Mesenchymal stem cell (in vitro differentiated cells and primary cell): ENCODE data around the gene CCDC38.

Source experiments
- DNase-seq: peaks from one replicate; pipeline ENCODE4 v3.0.0-alpha.2; 2013
- H2AFZ ChIP-seq: one replicate; pipeline ENCODE4 v1.6.1; 2013; ENCODE audit warnings: low read depth, mild to moderate bottlenecking, control low read depth, inconsistent platforms, low read length, moderate library complexity
- H2AK5ac ChIP-seq: 2 replicates; pipeline ENCODE4 v1.6.1; 2013; ENCODE audit warnings: low read length, moderate library complexity, mild to moderate bottlenecking, inconsistent platforms; ENCODE audit not compliant: severe bottlenecking
- H2BK120ac ChIP-seq: one replicate; pipeline ENCODE4 v1.6.1; 2013; ENCODE audit warnings: low read depth, mild to moderate bottlenecking, inconsistent platforms, low read length, moderate library complexity
- H2BK12ac ChIP-seq, 2 experiments: one replicate each; pipeline ENCODE4 v1.6.1; 2013; ENCODE audit warnings: inconsistent platforms in 2 of 2, low read length in 2 of 2, mild to moderate bottlenecking in 2 of 2, moderate library complexity in 2 of 2, control low read depth in 1 of 2
- H2BK15ac ChIP-seq: one replicate; pipeline ENCODE4 v1.6.1; 2013; ENCODE audit warnings: mild to moderate bottlenecking, low read depth, inconsistent platforms; ENCODE audit not compliant: poor library complexity, severe bottlenecking
- H2BK5ac ChIP-seq: 2 replicates; pipeline ENCODE4 v1.6.1; 2013; ENCODE audit warnings: low read depth, mild to moderate bottlenecking, low read length, control low read depth, inconsistent platforms; ENCODE audit not compliant: poor library complexity, severe bottlenecking
- H3K14ac ChIP-seq, 2 experiments: one replicate each; pipeline ENCODE4 v1.6.1; 2013; ENCODE audit warnings: inconsistent platforms in 2 of 2, low read length in 2 of 2, control low read depth in 1 of 2, mild to moderate bottlenecking in 1 of 2, moderate library complexity in 1 of 2
- H3K18ac ChIP-seq, 2 experiments: one replicate each; pipeline ENCODE4 v1.6.1; 2013; ENCODE audit warnings: inconsistent platforms in 2 of 2, low read length in 2 of 2, control low read depth in 1 of 2, low read depth in 1 of 2, mild to moderate bottlenecking in 1 of 2
- H3K23ac ChIP-seq, 2 experiments: one replicate each; pipeline ENCODE4 v1.6.1; 2013; ENCODE audit warnings: inconsistent platforms in 2 of 2, low read length in 2 of 2, mild to moderate bottlenecking in 2 of 2, moderate library complexity in 2 of 2, control low read depth in 1 of 2
- H3K27ac ChIP-seq: 2 replicates; pipeline ENCODE4 v1.5.1; 2013; ENCODE audit warnings: mild to moderate bottlenecking, moderate library complexity, low read length, control low read depth, inconsistent platforms; ENCODE audit not compliant: poor library complexity, severe bottlenecking
- H3K27me3 ChIP-seq, 2 experiments: 2 replicates each; pipeline versions ENCODE4 v1.6.1 to v1.7.0; 2013; ENCODE audit warnings: low read length in 2 of 2, mild to moderate bottlenecking in 2 of 2, moderate library complexity in 2 of 2, control low read depth in 1 of 2, inconsistent platforms in 1 of 2; ENCODE audit not compliant: control insufficient read depth in 1 of 2, insufficient read depth in 1 of 2
- H3K36me3 ChIP-seq, 2 experiments: 2 replicates each; pipeline versions ENCODE4 v1.6.1 to v1.7.0; 2013; ENCODE audit warnings: low read length in 2 of 2, control low read depth in 1 of 2, inconsistent platforms in 1 of 2, low read depth in 1 of 2, mild to moderate bottlenecking in 1 of 2; ENCODE audit not compliant: insufficient read depth in 2 of 2, control insufficient read depth in 1 of 2
- H3K4ac ChIP-seq, 2 experiments: one replicate each; pipeline ENCODE4 v1.6.1; 2013; ENCODE audit warnings: inconsistent platforms in 2 of 2, low read length in 2 of 2, mild to moderate bottlenecking in 2 of 2, moderate library complexity in 2 of 2, control low read depth in 1 of 2, low read depth in 1 of 2
- H3K4me1 ChIP-seq: 2 replicates; pipeline ENCODE4 v1.6.1; 2013; ENCODE audit warnings: low read depth, low read length, control low read depth; ENCODE audit not compliant: control insufficient read depth, insufficient read depth
- H3K4me2 ChIP-seq: 2 replicates; pipeline ENCODE4 v1.6.1; 2013; ENCODE audit warnings: low read length, mild to moderate bottlenecking, inconsistent platforms; ENCODE audit not compliant: poor library complexity, severe bottlenecking
- H3K4me3 ChIP-seq, 2 experiments: 2 replicates each; pipeline versions ENCODE4 v1.5.1 to v1.7.0; 2013; ENCODE audit warnings: low read length in 2 of 2, mild to moderate bottlenecking in 2 of 2, control low read depth in 1 of 2, low read depth in 1 of 2; ENCODE audit not compliant: insufficient read depth in 1 of 2
- H3K79me1 ChIP-seq: replicated peaks from 2 replicates; pipeline ENCODE4 v1.6.1; 2013; ENCODE audit warnings: mild to moderate bottlenecking, control low read depth, low read length, inconsistent platforms; ENCODE audit not compliant: poor library complexity, severe bottlenecking
- H3K9ac ChIP-seq: 2 replicates; pipeline ENCODE4 v1.7.0; 2013; ENCODE audit warnings: mild to moderate bottlenecking, low read length, moderate library complexity
- H3K9me3 ChIP-seq: 2 replicates; pipeline ENCODE4 v1.7.0; 2013; ENCODE audit warnings: mild to moderate bottlenecking, low read length; ENCODE audit not compliant: control insufficient read depth
- H4K8ac ChIP-seq: one replicate; pipeline ENCODE4 v1.6.1; 2013; ENCODE audit warnings: inconsistent platforms, mild to moderate bottlenecking, low read length, moderate library complexity
- H4K91ac ChIP-seq: one replicate; pipeline ENCODE4 v1.6.1; 2013; ENCODE audit warnings: mild to moderate bottlenecking, low read length, inconsistent platforms
- WGBS: methylation state at CpG from one replicate; pipeline ENCODE4 v1.1.7; 2013; ENCODE audit warnings: mixed read lengths; 5-methylcytosine and 5-hydroxymethylcytosine counted together

CCDC38 gene

DNA sequence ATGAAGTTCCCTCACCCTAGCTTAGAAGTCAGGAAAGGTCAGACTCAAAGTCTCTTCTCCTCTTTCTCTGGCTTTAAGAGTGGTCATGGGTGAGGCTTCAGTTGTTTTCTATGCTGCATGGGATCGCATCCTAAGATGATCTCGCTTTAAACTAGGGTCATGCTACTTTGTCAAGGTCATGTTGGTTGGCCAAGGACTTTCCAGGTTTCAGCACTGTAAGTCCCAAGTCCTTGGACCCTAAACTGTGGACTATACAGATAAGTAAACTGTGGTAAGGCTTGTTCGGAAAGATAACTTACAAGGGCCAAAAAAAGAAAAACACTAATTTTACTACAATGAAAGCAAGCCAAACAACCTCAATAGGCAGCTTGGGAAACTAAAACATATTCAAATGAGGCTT lies 36.4 kb upstream of the CCDC38 start:
- Histone ChIP-seq H2AFZ (no peak overlapping the region), H2BK15ac (no peak overlapping the region), H3K14ac (no peak overlapping the region), H2BK5ac (no peak overlapping the region), H3K27me3 (no peaks in the 10 kb centered on the region), H2AK5ac (no peak overlapping the region), H3K36me3 (no peaks in the 10 kb centered on the region), H3K9ac (no peak overlapping the region), H3K18ac (no peak overlapping the region), H3K4ac (no peak overlapping the region), H4K8ac (no peak overlapping the region), H4K91ac (no peak overlapping the region), H3K23ac (no peak overlapping the region), H2BK120ac (no peak overlapping the region), H3K4me1 (no peaks in the 10 kb centered on the region), H2BK12ac (no peak overlapping the region), H3K4me2 (no peak overlapping the region), H3K4me3 (no peak overlapping the region), H3K9me3 (no peaks in the 10 kb centered on the region), H3K79me1 (no peaks in the 10 kb centered on the region), H3K27ac (no peak overlapping the region)
- DNase-seq: no peak
- 98% methylated on average over 3 of the region's 3 CpGs for WGBS

DNA sequence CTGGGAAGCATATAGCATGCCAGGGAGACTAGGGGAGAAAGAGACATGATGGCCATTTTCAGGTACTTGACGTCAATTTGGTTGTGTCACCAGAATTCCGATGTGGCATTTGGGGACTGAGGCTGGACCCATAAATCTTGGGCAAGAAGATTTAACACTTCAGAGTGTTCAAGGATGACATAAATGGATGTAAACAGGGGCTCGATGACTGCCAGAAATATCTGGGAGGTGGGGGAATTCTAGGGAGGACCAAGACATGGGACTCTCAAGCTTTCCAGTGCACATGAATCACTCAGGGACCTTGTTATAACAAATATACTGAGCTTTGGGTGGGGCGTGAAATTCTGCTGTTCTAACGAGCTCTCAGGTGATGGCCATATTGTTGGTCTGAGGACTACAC lies 35.9 kb upstream of the CCDC38 start:
- H2BK120ac ChIP-seq: no peak overlapping the region
- no peak overlapping the region for H4K8ac ChIP-seq
- H3K9ac ChIP-seq: no peak overlapping the region
- no peak overlapping the region for H3K27ac ChIP-seq
- no peak overlapping the region for H4K91ac ChIP-seq
- H3K4me3 ChIP-seq: no peak overlapping the region
- H2AFZ ChIP-seq: no peak overlapping the region
- H2BK15ac ChIP-seq: no peak overlapping the region
- WGBS: 90% methylated on average over 5 of the region's 5 CpGs
- H3K79me1 ChIP-seq: no peaks in the 10 kb centered on the region
- DNase-seq: no peak
- H3K36me3 ChIP-seq: no peaks in the 10 kb centered on the region
- H2BK12ac ChIP-seq: no peak overlapping the region
- H3K23ac ChIP-seq: no peak overlapping the region
- no peak overlapping the region for H2BK5ac ChIP-seq
- no peaks in the 10 kb centered on the region for H3K27me3 ChIP-seq
- H3K4me1 ChIP-seq: no peaks in the 10 kb centered on the region
- H3K4me2 ChIP-seq: no peak overlapping the region
- H3K18ac ChIP-seq: no peak overlapping the region
- H3K4ac ChIP-seq: no peak overlapping the region
- no peaks in the 10 kb centered on the region for H3K9me3 ChIP-seq
- no peak overlapping the region for H2AK5ac ChIP-seq
- no peak overlapping the region for H3K14ac ChIP-seq

DNA sequence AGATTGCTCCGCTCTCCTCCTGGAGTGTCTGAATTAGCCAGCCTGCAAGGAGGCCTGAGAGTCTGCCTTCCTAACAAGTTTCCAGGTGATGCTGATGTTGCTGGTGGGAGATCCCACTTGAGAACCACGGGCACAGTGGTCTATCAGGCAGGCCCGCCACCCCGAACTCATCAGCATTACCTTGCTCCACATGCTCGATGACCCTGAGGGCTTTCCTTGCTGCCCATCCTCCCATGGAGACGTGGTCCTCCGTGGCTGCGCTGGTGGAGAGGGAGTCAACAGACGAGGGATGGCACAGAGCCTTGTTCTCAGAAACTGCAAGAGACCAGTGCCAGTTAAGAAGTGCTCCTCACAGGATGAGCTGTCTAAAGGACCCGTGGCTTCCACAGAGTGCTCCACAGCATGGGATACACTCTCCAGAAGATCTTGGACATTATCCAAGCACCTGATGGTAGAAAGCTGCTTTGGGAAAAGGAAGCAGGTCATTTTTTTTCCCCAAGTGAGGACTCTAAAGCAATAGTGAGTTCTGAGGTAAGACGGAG lies 35.4 kb upstream of the CCDC38 start:
- no peak overlapping the region for H2AK5ac ChIP-seq
- H4K91ac ChIP-seq: no peak overlapping the region
- H4K8ac ChIP-seq: no peak overlapping the region
- H3K9ac ChIP-seq: no peak overlapping the region
- H3K4me2 ChIP-seq: no peak overlapping the region
- H2BK120ac ChIP-seq: no peak overlapping the region
- WGBS: 88% methylated on average over 11 of the region's 11 CpGs
- no peaks in the 10 kb centered on the region for H3K4me1 ChIP-seq
- no peak overlapping the region for H3K4me3 ChIP-seq
- H3K4ac ChIP-seq: no peak overlapping the region
- H3K18ac ChIP-seq: no peak overlapping the region
- H3K36me3 ChIP-seq: no peaks in the 10 kb centered on the region
- DNase-seq: no peak
- no peak overlapping the region for H2BK15ac ChIP-seq
- no peak overlapping the region for H2BK12ac ChIP-seq
- no peak overlapping the region for H2BK5ac ChIP-seq
- H3K9me3 ChIP-seq: no peaks in the 10 kb centered on the region
- H3K27ac ChIP-seq: no peak overlapping the region
- no peaks in the 10 kb centered on the region for H3K79me1 ChIP-seq
- H2AFZ ChIP-seq: no peak overlapping the region
- H3K27me3 ChIP-seq: no peaks in the 10 kb centered on the region
- no peak overlapping the region for H3K14ac ChIP-seq
- H3K23ac ChIP-seq: no peak overlapping the region

DNA sequence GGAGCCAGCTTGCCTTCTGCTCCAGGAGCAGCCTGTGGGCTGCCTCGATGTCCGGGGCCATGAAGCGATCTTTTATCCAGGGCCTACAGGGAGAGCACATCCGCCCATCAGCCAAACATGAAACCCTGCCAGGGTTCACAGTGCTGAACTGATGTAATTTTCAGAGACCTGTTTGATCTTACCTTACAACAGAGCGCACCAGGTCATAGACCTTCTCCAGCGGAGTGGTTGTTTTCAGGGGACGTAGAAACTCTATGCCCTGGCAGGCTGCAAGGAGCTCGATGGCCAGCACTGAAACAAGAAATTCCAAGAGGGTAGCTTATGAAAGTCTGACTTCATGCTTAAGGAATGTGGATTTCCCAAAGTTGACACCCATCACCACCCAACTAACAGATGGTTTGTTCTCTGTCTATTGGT lies 34.0 kb upstream of the CCDC38 start:
- Histone ChIP-seq H3K4ac (no peak overlapping the region), H3K79me1 (no peaks in the 10 kb centered on the region), H3K9me3 (no peaks in the 10 kb centered on the region), H2AFZ (no peak overlapping the region), H3K4me1 (no peaks in the 10 kb centered on the region), H3K9ac (no peak overlapping the region), H3K4me3 (no peak overlapping the region), H2BK120ac (no peak overlapping the region), H3K18ac (no peak overlapping the region), H3K36me3 (no peaks in the 10 kb centered on the region), H3K27me3 (no peaks in the 10 kb centered on the region), H2BK12ac (no peak overlapping the region), H2BK15ac (no peak overlapping the region), H2AK5ac (no peak overlapping the region), H4K8ac (no peak overlapping the region), H3K23ac (no peak overlapping the region), H2BK5ac (no peak overlapping the region), H3K27ac (no peak overlapping the region), H3K14ac (no peak overlapping the region), H3K4me2 (no peak overlapping the region), H4K91ac (no peak overlapping the region)
- DNase-seq: no peak
- 92% methylated on average over 7 of the region's 8 CpGs for WGBS
